ENCODE measurements around the gene ERGIC2. TPM values are rescaled to one million over a fixed set of nuclear protein-coding genes. Genes with fewer than 3 reads are reported as not detected.

Gene ERGIC2
- total RNA-seq, 1 experiment from 2014 or later: 69.8 TPM

DNA sequence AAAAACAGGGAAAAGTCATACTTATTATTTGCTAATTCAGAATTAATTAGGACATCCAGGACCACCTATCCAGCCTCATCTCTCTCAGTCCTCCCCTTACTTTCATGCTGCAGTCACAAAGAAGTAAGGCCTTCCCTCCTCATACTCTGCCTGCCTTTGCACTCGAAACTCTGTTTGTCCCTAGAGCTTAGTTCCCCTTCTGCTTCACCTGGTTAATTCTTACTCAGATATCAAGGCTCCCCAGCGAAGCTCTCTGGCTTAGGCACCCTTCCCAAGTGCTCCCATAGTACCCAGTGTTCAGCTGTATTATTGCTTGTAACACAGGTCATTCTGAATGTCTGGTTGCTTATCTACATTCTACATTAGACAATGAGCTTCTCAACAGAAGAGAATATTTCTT is 81.3 kb downstream of the ERGIC2 start:
- no peak for DNase-seq
- Histone ChIP-seq H3K79me2 (ENCODE audit: insufficient read depth, low read length) (no peaks in the 10 kb centered on the region), H2BK15ac (ENCODE audit: low read depth, low read length) (no peak overlapping the region), H3K18ac (ENCODE audit: insufficient read length, low read depth, low read length) (no peak overlapping the region), H3K4ac (ENCODE audit: low read depth, low read length) (no peak overlapping the region), H3K56ac (ENCODE audit: insufficient read length, low read depth, low read length) (no peak overlapping the region), H2AK5ac (ENCODE audit: insufficient read length, low read length) (no peak overlapping the region), H2AFZ (ENCODE audit: low read length) (no peak overlapping the region), H4K91ac (ENCODE audit: insufficient read length, low read depth, low read length) (no peak overlapping the region), H3K79me1 (ENCODE audit: insufficient read depth, low read depth, low read length, poor library complexity, severe bottlenecking) (no peaks in the 10 kb centered on the region), H3T11ph (ENCODE audit: low read length) (no peak overlapping the region), H4K20me1 (ENCODE audit: control insufficient read depth, insufficient read depth, insufficient read length) (no peaks in the 10 kb centered on the region), H4K5ac (ENCODE audit: insufficient read length, low read depth, low read length) (no peak overlapping the region), H2BK12ac (ENCODE audit: insufficient read length, low read depth, low read length) (no peak overlapping the region), H3K14ac (ENCODE audit: insufficient read depth, low read length) (no peak overlapping the region), H3K27ac (ENCODE audit: insufficient read length, low read depth, low read length) (no peak overlapping the region), H3K4me2 (ENCODE audit: insufficient read depth, insufficient read length, low read length) (no peak overlapping the region), H3K9me3 (ENCODE audit: control insufficient read depth, low read depth, low read length) (no peaks in the 10 kb centered on the region), H3K4me1 (ENCODE audit: insufficient read depth, low read length) (no peaks in the 10 kb centered on the region), H2BK5ac (ENCODE audit: insufficient read length, low read length) (no peak overlapping the region), H3K23ac (ENCODE audit: insufficient read length, low read depth, low read length) (no peak overlapping the region), H2BK20ac (ENCODE audit: low read depth, low read length, poor library complexity, severe bottlenecking) (no peak overlapping the region), H3K27me3 (ENCODE audit: insufficient read depth, low read length) (no peaks in the 10 kb centered on the region), H3K23me2 (ENCODE audit: insufficient read length, low read depth, low read length, poor library complexity, severe bottlenecking) (no peaks in the 10 kb centered on the region), H3K9ac (ENCODE audit: extremely low read depth, insufficient read length, low read length) (no peak overlapping the region), H2BK120ac (ENCODE audit: low read depth, low read length, poor library complexity, severe bottlenecking) (no peak overlapping the region), H4K8ac (replicated peaks; ENCODE audit: insufficient read length, low read depth, low read length) (no peak overlapping the region)
- TF ChIP-seq, protein P1, sequence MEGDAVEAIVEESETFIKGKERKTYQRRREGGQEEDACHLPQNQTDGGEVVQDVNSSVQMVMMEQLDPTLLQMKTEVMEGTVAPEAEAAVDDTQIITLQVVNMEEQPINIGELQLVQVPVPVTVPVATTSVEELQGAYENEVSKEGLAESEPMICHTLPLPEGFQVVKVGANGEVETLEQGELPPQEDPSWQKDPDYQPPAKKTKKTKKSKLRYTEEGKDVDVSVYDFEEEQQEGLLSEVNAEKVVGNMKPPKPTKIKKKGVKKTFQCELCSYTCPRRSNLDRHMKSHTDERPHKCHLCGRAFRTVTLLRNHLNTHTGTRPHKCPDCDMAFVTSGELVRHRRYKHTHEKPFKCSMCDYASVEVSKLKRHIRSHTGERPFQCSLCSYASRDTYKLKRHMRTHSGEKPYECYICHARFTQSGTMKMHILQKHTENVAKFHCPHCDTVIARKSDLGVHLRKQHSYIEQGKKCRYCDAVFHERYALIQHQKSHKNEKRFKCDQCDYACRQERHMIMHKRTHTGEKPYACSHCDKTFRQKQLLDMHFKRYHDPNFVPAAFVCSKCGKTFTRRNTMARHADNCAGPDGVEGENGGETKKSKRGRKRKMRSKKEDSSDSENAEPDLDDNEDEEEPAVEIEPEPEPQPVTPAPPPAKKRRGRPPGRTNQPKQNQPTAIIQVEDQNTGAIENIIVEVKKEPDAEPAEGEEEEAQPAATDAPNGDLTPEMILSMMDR (conservative IDR thresholded peaks at IDR 0.05): no peak
- no peak overlapping the region; a peak in 2 of 7 replicates for H3K27ac Mint-ChIP-seq
- WGBS (ENCODE audit: extremely low coverage, insufficient read length, low lambda C conversion rate): no CpG with 5 or more reads among the region's 2 CpGs
- H3K36me3 Mint-ChIP-seq (ENCODE audit: insufficient read depth in 1 of 3, low read depth in 3 of 3): no peaks in the 10 kb centered on the region
- no peak overlapping the region for H3K4me3 Mint-ChIP-seq
- peaks cover 4 to 6% of the 10 kb centered on the region in 2 experiments; a peak in 2 of 4 replicates for H3K4me1 Mint-ChIP-seq
- H3K9me3 Mint-ChIP-seq: no peaks in the 10 kb centered on the region
- no peaks in the 10 kb centered on the region for H3K27me3 Mint-ChIP-seq (ENCODE audit: low read depth)
